ENCODE measurements around the gene SEPTIN14.

- TF ChIP-seq MXI1 (IDR thresholded peaks at IDR 0.05; ENCODE audit: borderline replicate concordance, low read depth, low read length) = no peak
- no peak for TF ChIP-seq CTCF (conservative IDR thresholded peaks at IDR 0.05; ENCODE audit: low read depth, low read length)
- no peak for TF ChIP-seq POLR2A (IDR thresholded peaks at IDR 0.05; ENCODE audit: low read depth, low read length)
- TF ChIP-seq MAFK (IDR thresholded peaks at IDR 0.05; ENCODE audit: low read depth, low read length) = no peak
These were observed 86.4 kb downstream of the SEPTIN14 start for GRCh38 chr7:55776196-55776595.
